ENCODE measurements around the gene PATJ. TPM values are rescaled to one million over a fixed set of nuclear protein-coding genes. Genes with fewer than 3 reads are reported as not detected.

PATJ gene
- total and polyA plus RNA-seq, 2 of the 13 experiments (the other 11 are each of a cell fraction or from before 2014, with no cell fraction given), result 6.2 to 16.8 TPM

DNA sequence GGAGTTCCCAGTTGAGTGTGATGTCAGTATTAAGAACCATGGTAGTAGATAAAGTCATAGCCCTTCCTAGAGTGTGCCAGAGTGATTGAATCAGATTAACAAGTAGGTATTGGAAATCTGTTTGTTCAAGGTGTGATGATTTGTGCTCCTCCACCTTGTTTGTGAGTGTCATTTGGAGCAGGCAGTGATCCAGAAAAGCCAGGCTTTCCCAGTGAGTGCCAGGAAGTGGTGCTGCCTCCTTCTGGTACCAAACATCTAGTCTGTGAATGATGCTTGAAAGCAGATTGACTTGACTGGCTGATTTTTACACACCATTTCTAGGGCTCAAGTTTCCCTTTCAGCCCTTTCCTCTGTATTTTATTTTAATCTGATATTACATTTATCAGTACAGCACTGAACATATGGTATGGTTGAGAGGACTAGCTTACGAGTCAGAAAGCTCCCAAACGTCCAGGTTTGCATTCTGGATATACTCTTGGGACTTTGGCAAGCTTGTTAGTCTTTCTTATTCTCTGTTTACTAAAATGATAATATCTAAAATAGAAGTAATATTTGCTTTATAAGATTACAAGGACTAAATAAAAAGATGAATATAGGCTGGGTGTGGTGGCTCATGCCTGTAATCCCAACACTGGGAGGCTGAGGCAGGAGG is 100.7 kb downstream of the PATJ start:
- CTCF ChIA-PET (ENCODE audit: low intra/inter-chr PET ratio, low total read pairs), result no interaction called here
- H3K27ac ChIP-seq (ENCODE audit: extremely low read length, insufficient read depth, low read length), result no peak overlapping the region
- BruUV-seq (replicated peaks), result no TSS peak
- no peaks in the 10 kb centered on the region for H3K79me2 ChIP-seq (ENCODE audit: insufficient read depth, low read length)
- H4K20me1 ChIP-seq (ENCODE audit: insufficient read depth, low read length), result no peaks in the 10 kb centered on the region
- in situ Hi-C loops (cut with HindIII; ENCODE audit: extremely low pct_ligation_motif_present, low pct_unique_long_range_greater_than_20kb) (no loop called here), intact Hi-C loops (cut with micrococcal nuclease; ENCODE audit: unreplicated experiment) (loop anchor here (10.0 kb wide), 1 partner anchor 118 kb away; the partner anchor contains the start of gene TM2D1)
- H3K9ac ChIP-seq (ENCODE audit: insufficient read depth, low read depth, low read length), result no peak overlapping the region
- H3K27me3 ChIP-seq (ENCODE audit: control insufficient read depth in 1 of 2, insufficient read depth in 2 of 2, low read length in 2 of 2), result no peaks in the 10 kb centered on the region
- FAIRE-seq (no peak), ATAC-seq (0 out of 3 replicates have a peak, but pooled peaks have one; percentile 38), DNase-seq (ENCODE audit: low spot score) (no peak)
- H3K4me1 ChIP-seq (ENCODE audit: insufficient read depth, low read length), result no peaks in the 10 kb centered on the region; the same call in 1 of the 2 replicates
- no peak overlapping the region for H2AFZ ChIP-seq (ENCODE audit: low read length)
- no peaks in the 10 kb centered on the region for H3K9me3 ChIP-seq (ENCODE audit: low read length)
- POLR2A ChIA-PET, result no interaction called here
- no peak overlapping the region for H3K4me2 ChIP-seq (ENCODE audit: low read depth, low read length)
- no peaks in the 10 kb centered on the region for H3K36me3 ChIP-seq (replicated peaks in 1 of 2; ENCODE audit: control insufficient read depth in 1 of 2, insufficient read depth in 2 of 2, low read length in 2 of 2)
- 95% methylated on average over 2 of the region's 2 CpGs for WGBS (ENCODE audit: low lambda C conversion rate)
- TF ChIP-seq, protein P1, sequence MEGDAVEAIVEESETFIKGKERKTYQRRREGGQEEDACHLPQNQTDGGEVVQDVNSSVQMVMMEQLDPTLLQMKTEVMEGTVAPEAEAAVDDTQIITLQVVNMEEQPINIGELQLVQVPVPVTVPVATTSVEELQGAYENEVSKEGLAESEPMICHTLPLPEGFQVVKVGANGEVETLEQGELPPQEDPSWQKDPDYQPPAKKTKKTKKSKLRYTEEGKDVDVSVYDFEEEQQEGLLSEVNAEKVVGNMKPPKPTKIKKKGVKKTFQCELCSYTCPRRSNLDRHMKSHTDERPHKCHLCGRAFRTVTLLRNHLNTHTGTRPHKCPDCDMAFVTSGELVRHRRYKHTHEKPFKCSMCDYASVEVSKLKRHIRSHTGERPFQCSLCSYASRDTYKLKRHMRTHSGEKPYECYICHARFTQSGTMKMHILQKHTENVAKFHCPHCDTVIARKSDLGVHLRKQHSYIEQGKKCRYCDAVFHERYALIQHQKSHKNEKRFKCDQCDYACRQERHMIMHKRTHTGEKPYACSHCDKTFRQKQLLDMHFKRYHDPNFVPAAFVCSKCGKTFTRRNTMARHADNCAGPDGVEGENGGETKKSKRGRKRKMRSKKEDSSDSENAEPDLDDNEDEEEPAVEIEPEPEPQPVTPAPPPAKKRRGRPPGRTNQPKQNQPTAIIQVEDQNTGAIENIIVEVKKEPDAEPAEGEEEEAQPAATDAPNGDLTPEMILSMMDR (CRISPR knock-in tag; IDR thresholded peaks at IDR 0.05), result peak; percentile 35; the same call in 1 of the 2 replicates
- TF ChIP-seq, protein P2, sequence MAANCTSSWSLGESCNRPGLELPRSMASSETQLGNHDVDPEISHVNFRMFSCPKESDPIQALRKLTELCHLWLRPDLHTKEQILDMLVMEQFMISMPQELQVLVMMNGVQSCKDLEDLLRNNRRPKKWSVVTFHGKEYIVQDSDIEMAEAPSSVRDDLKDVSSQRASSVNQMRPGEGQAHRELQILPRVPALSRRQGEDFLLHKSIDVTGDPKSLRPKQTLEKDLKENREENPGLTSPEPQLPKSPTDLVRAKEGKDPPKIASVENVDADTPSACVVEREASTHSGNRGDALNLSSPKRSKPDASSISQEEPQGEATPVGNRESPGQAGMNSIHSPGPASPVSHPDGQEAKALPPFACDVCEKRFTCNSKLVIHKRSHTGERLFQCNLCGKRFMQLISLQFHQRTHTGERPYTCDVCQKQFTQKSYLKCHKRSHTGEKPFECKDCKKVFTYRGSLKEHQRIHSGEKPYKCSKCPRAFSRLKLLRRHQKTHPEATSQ (CRISPR knock-in tag; IDR thresholded peaks at IDR 0.05; ENCODE audit: borderline replicate concordance), result no peak
- TF ChIP-seq GABPA (IDR thresholded peaks at IDR 0.05; ENCODE audit: low read depth, low read length) (no peak), GABPA (CRISPR knock-in tag; IDR thresholded peaks at IDR 0.05; ENCODE audit: low read depth) (0 out of 2 replicates have a peak, but pooled peaks have one; percentile 11), STAG1 (CRISPR knock-in tag; IDR thresholded peaks at IDR 0.05) (peak; percentile 31)
- no peak overlapping the region for H3K4me3 ChIP-seq (replicated peaks in 1 of 3; ENCODE audit: insufficient read depth in 1 of 3, low read depth in 2 of 3, low read length in 3 of 3)
